Neutrophil (primary cell): ENCODE results near the gene WBP1L.
"Not testable (repeated sequence)": the region's sequence is repeated elsewhere in the genome, so short reads cannot be mapped to it uniquely, and the experiment has no call there.

Experiments used
- H3K27ac ChIP-seq: fragments of 200-600 bp; sonication (generic); 2 replicates; pipeline ENCODE4 v1.5.1; 2016; ENCODE audit warnings: mild to moderate bottlenecking, moderate library complexity
- H3K27me3 ChIP-seq: fragments of 200-600 bp; sonication (generic); 2 replicates; pipeline ENCODE4 v1.6.0; 2016; ENCODE audit warnings: mild to moderate bottlenecking
- H3K36me3 ChIP-seq: fragments of 200-600 bp; sonication (generic); 2 replicates; pipeline ENCODE4 v1.5.1; 2017
- H3K4me1 ChIP-seq, 2 experiments: fragments of 200-600 bp in 1 of 2; sonication (generic) in 1 of 2; 1 replicate in 1 of 2; 2 replicates in 1 of 2; pipeline versions ENCODE4 v1.5.1 to v1.6.1; 2013 to 2016; ENCODE audit warnings: low read depth in 1 of 2, low read length in 1 of 2, mild to moderate bottlenecking in 1 of 2, moderate library complexity in 1 of 2; ENCODE audit not compliant: control insufficient read depth in 1 of 2, insufficient read depth in 1 of 2
- H3K4me3 ChIP-seq, 2 experiments: fragments of 200-600 bp in 1 of 2; sonication (generic) in 1 of 2; 1 replicate in 1 of 2; 2 replicates in 1 of 2; pipeline ENCODE4 v1.5.1; 2013 to 2016; ENCODE audit warnings: low read depth in 1 of 2, low read length in 1 of 2, mild to moderate bottlenecking in 1 of 2, moderate library complexity in 1 of 2
- H3K9me3 ChIP-seq: fragments of 200-600 bp; sonication (generic); 2 replicates; pipeline ENCODE4 v1.5.1; 2016
- CTCF ChIP-seq: fragments of 200-600 bp; sonication (generic); IDR thresholded peaks from 2 replicates; pipeline ENCODE4 v1.5.1; 2016; ENCODE audit warnings: antibody characterized with exemption

Gene WBP1L

GRCh38 chr10:102841827-102842345, 98.1 kb downstream of the WBP1L start:
- no peak for TF ChIP-seq CTCF
- peaks cover 4% of the 10 kb centered on the region for H3K27me3 ChIP-seq
- no peaks in the 10 kb centered on the region for H3K36me3 ChIP-seq
- no peaks in the 10 kb centered on the region for H3K4me1 ChIP-seq
- H3K9me3 ChIP-seq = no peaks in the 10 kb centered on the region
- no peak overlapping the region for H3K4me3 ChIP-seq
- no peak overlapping the region for H3K27ac ChIP-seq

- not testable (repeated sequence) for H3K4me1 ChIP-seq, H3K36me3 ChIP-seq, H3K4me3 ChIP-seq, H3K27me3 ChIP-seq, H3K9me3 ChIP-seq, H3K27ac ChIP-seq
Observed at GRCh38 chr10:102843139-102843538, 99.4 kb downstream of the WBP1L start.

- not testable (repeated sequence) for H3K27me3 ChIP-seq, H3K36me3 ChIP-seq, H3K9me3 ChIP-seq, H3K4me3 ChIP-seq, H3K27ac ChIP-seq, H3K4me1 ChIP-seq
Observed at GRCh38 chr10:102844190-102844776, 100.5 kb downstream of the WBP1L start.

GRCh38 chr10:102845352-102845902, 101.7 kb downstream of the WBP1L start:
- no peak for TF ChIP-seq CTCF
- peaks cover 3% of the 10 kb centered on the region for H3K27me3 ChIP-seq
- H3K4me1 ChIP-seq = no peaks in the 10 kb centered on the region
- no peak overlapping the region for H3K4me3 ChIP-seq
- H3K9me3 ChIP-seq = no peaks in the 10 kb centered on the region
- H3K27ac ChIP-seq = no peak overlapping the region
- H3K36me3 ChIP-seq = no peaks in the 10 kb centered on the region

- Histone ChIP-seq H3K4me3 (no peak overlapping the region), H3K36me3 (no peaks in the 10 kb centered on the region), H3K27ac (no peak overlapping the region), H3K27me3 (no peaks in the 10 kb centered on the region), H3K9me3 (no peaks in the 10 kb centered on the region), H3K4me1 (peaks cover 0 to 11% of the 10 kb centered on the region in 2 experiments)
- no peak for TF ChIP-seq CTCF
Observed at GRCh38 chr10:102850025-102850518, 106.3 kb downstream of the WBP1L start.

- not testable (repeated sequence) for H3K4me3 ChIP-seq, H3K27me3 ChIP-seq
Observed at GRCh38 chr10:102853237-102853636, 109.5 kb downstream of the WBP1L start.

GRCh38 chr10:102855731-102856436, 112.1 kb downstream of the WBP1L start:
- not testable (repeated sequence) for H3K9me3 ChIP-seq, H3K27ac ChIP-seq, H3K36me3 ChIP-seq, H3K27me3 ChIP-seq, H3K4me3 ChIP-seq
- H3K4me1 ChIP-seq = peaks cover 0 to 11% of the 10 kb centered on the region in 2 experiments

More at GRCh38 chr10:102853237-102853636, 109.5 kb downstream of the WBP1L start:
- peaks cover 0 to 11% of the 10 kb centered on the region in 2 experiments for H3K4me1 ChIP-seq
- not testable (repeated sequence) for H3K27ac ChIP-seq, H3K36me3 ChIP-seq, H3K9me3 ChIP-seq
